Gastrocnemius medialis (tissue), 4 donors: Measurements from ENCODE around the gene KIF7.

Experiments
- POLR2A ChIP-seq, 2 donors: fragments of 450-650 bp; IDR thresholded peaks; one replicate each; pipeline ENCODE4 v1.6.1; 2017; ENCODE audit warnings: antibody characterized with exemption in 2 of 2, mild to moderate bottlenecking in 2 of 2, moderate library complexity in 2 of 2
- TF ChIP-seq, protein P1 (sequence below), 5 experiments: fragments of 450-650 bp in 3 of 5; fragments of 200-600 bp in 2 of 5; sonication (generic) in 2 of 5; IDR thresholded peaks in 4 of 5; conservative IDR thresholded peaks in 1 of 5; 1 replicate in 4 of 5; 2 replicates in 1 of 5; pipeline ENCODE4 v1.5.1; 2016 to 2019; ENCODE audit warnings: antibody characterized with exemption in 5 of 5, mild to moderate bottlenecking in 3 of 5, moderate library complexity in 3 of 5

DNA sequence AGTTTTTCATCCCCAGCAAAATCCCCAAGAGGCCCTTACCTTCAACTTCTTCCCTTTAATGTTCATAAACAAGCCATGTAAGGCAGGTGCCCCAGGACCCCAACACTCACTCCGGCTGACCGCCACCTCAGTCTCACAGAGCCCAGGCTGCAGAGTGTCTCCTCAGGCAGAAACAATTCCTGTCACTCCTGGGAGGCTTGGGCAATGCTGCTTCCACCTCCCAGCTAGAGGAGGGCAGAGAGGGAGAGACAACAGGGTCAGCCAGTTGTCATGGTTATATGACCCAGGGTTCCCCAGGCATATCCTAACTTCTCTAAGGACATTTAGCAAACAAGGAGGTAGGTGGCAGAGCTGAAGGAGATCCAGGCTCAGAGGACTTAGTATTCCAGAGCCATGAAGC is 23.9 kb upstream of the KIF7 start, which contains the start of gene PLIN1:
- TF ChIP-seq, protein P1, sequence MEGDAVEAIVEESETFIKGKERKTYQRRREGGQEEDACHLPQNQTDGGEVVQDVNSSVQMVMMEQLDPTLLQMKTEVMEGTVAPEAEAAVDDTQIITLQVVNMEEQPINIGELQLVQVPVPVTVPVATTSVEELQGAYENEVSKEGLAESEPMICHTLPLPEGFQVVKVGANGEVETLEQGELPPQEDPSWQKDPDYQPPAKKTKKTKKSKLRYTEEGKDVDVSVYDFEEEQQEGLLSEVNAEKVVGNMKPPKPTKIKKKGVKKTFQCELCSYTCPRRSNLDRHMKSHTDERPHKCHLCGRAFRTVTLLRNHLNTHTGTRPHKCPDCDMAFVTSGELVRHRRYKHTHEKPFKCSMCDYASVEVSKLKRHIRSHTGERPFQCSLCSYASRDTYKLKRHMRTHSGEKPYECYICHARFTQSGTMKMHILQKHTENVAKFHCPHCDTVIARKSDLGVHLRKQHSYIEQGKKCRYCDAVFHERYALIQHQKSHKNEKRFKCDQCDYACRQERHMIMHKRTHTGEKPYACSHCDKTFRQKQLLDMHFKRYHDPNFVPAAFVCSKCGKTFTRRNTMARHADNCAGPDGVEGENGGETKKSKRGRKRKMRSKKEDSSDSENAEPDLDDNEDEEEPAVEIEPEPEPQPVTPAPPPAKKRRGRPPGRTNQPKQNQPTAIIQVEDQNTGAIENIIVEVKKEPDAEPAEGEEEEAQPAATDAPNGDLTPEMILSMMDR (IDR thresholded peaks at IDR 0.05 in 4 of 5, conservative IDR thresholded peaks at IDR 0.05 in 1 of 5), result no peak
- no peak for TF ChIP-seq POLR2A (IDR thresholded peaks at IDR 0.05)
